HPDE6-E6E7 (cell line): Measurements from ENCODE around the gene PPP2R5A.
"Not testable (repeated sequence)": the region's sequence is repeated elsewhere in the genome, so short reads cannot be mapped to it uniquely, and the experiment has no call there.

Experiments used
- DNase-seq: peaks from one replicate; pipeline ENCODE4 v3.0.0; 2011; ENCODE audit warnings: missing footprints; ENCODE audit errors: extremely low spot score

Gene PPP2R5A

GRCh38 chr1:212297338-212297737 is 12.1 kb downstream of the PPP2R5A start:
- no peak for DNase-seq

- no peak for DNase-seq
Measured at GRCh38 chr1:212301580-212301979, 16.4 kb downstream of the PPP2R5A start.

- DNase-seq: no peak
Measured at GRCh38 chr1:212302745-212303383, 17.7 kb downstream of the PPP2R5A start.

GRCh38 chr1:212305342-212305741 is 20.1 kb downstream of the PPP2R5A start:
- no peak for DNase-seq

GRCh38 chr1:212305984-212306452 is 20.8 kb downstream of the PPP2R5A start:
- DNase-seq: not testable (repeated sequence)

- DNase-seq: no peak
Measured at GRCh38 chr1:212309967-212310366, 24.8 kb downstream of the PPP2R5A start.

GRCh38 chr1:212310383-212310782 is 25.2 kb downstream of the PPP2R5A start:
- no peak for DNase-seq

- DNase-seq: no peak
Measured at GRCh38 chr1:212311836-212312497, 26.8 kb downstream of the PPP2R5A start.

GRCh38 chr1:212313616-212314015 is 28.4 kb downstream of the PPP2R5A start:
- DNase-seq: no peak

GRCh38 chr1:212315184-212315583 is 30.0 kb downstream of the PPP2R5A start:
- no peak for DNase-seq

- DNase-seq: no peak
Measured at GRCh38 chr1:212315907-212316306, 30.7 kb downstream of the PPP2R5A start.

GRCh38 chr1:212317916-212318315 is 32.7 kb downstream of the PPP2R5A start:
- DNase-seq: no peak

- DNase-seq: not testable (repeated sequence)
Measured at GRCh38 chr1:212321031-212321430, 35.8 kb downstream of the PPP2R5A start.

GRCh38 chr1:212323066-212323465 is 37.9 kb downstream of the PPP2R5A start:
- DNase-seq: no peak

GRCh38 chr1:212326541-212326940 is 41.3 kb downstream of the PPP2R5A start:
- no peak for DNase-seq

- no peak for DNase-seq
Measured at GRCh38 chr1:212328248-212328647, 43.0 kb downstream of the PPP2R5A start.

GRCh38 chr1:212329105-212329504 is 43.9 kb downstream of the PPP2R5A start:
- no peak for DNase-seq

- no peak for DNase-seq
Measured at GRCh38 chr1:212341090-212341489, 55.9 kb downstream of the PPP2R5A start.

- no peak for DNase-seq
Measured at GRCh38 chr1:212344905-212345304, 59.7 kb downstream of the PPP2R5A start.

GRCh38 chr1:212346601-212347000 is 61.4 kb downstream of the PPP2R5A start:
- no peak for DNase-seq

GRCh38 chr1:212351588-212352362 is 66.6 kb downstream of the PPP2R5A start:
- DNase-seq: no peak

- DNase-seq: no peak
Measured at GRCh38 chr1:212353181-212353580, 68.0 kb downstream of the PPP2R5A start.

GRCh38 chr1:212354464-212354863 is 69.3 kb downstream of the PPP2R5A start:
- no peak for DNase-seq
